Femur (tissue), 1 donor: ENCODE data around the gene RAPGEF2.
"Not testable (repeated sequence)": the region's sequence is repeated elsewhere in the genome, so short reads cannot be mapped to it uniquely, and the experiment has no call there.

Source experiments
- DNase-seq: peaks from one replicate; pipeline ENCODE4 v3.0.0-alpha.2; 2017

RAPGEF2 gene

GRCh38 chr4:159248384-159249178 lies 145.7 kb downstream of the RAPGEF2 start:
- DNase-seq = no peak

- no peak for DNase-seq
Observed at GRCh38 chr4:159250751-159251325, 148.0 kb downstream of the RAPGEF2 start.

- DNase-seq = not testable (repeated sequence)
Observed at GRCh38 chr4:159251580-159251979, 148.7 kb downstream of the RAPGEF2 start.

GRCh38 chr4:159252491-159252890 lies 149.6 kb downstream of the RAPGEF2 start:
- no peak for DNase-seq

GRCh38 chr4:159256037-159256436 lies 153.2 kb downstream of the RAPGEF2 start:
- DNase-seq = no peak

- no peak for DNase-seq
Observed at GRCh38 chr4:159258889-159259560, 156.1 kb downstream of the RAPGEF2 start.

- no peak for DNase-seq
Observed at GRCh38 chr4:159264057-159264456, 161.2 kb downstream of the RAPGEF2 start.

GRCh38 chr4:159266981-159267868 lies 164.3 kb downstream of the RAPGEF2 start:
- peak; percentile 43 for DNase-seq

- no peak for DNase-seq
Observed at GRCh38 chr4:159267869-159268285, 165.0 kb downstream of the RAPGEF2 start.

- no peak for DNase-seq
Observed at GRCh38 chr4:159268607-159269006, 165.7 kb downstream of the RAPGEF2 start.

GRCh38 chr4:159269116-159269515 lies 166.2 kb downstream of the RAPGEF2 start:
- no peak for DNase-seq

GRCh38 chr4:159269956-159270355 lies 167.1 kb downstream of the RAPGEF2 start:
- no peak for DNase-seq

GRCh38 chr4:159271856-159272255 lies 169.0 kb downstream of the RAPGEF2 start:
- DNase-seq = no peak

GRCh38 chr4:159272273-159273140 lies 169.6 kb downstream of the RAPGEF2 start:
- DNase-seq = no peak

- no peak for DNase-seq
Observed at GRCh38 chr4:159273141-159273438, 170.2 kb downstream of the RAPGEF2 start.

- DNase-seq = no peak
Observed at GRCh38 chr4:159273841-159274240, 171.0 kb downstream of the RAPGEF2 start.

- no peak for DNase-seq
Observed at GRCh38 chr4:159278399-159278798, 175.5 kb downstream of the RAPGEF2 start.

- DNase-seq = no peak
Observed at GRCh38 chr4:159279084-159279483, 176.2 kb downstream of the RAPGEF2 start.

GRCh38 chr4:159280442-159281172 lies 177.7 kb downstream of the RAPGEF2 start:
- DNase-seq = no peak

- no peak for DNase-seq
Observed at GRCh38 chr4:159281771-159282170, 178.9 kb downstream of the RAPGEF2 start.

- no peak for DNase-seq
Observed at GRCh38 chr4:159282329-159282728, 179.4 kb downstream of the RAPGEF2 start.
